Measurements from ENCODE around the gene DMAC1.

- TF ChIP-seq CTCF (conservative IDR thresholded peaks at IDR 0.05) (no peak), EZH2 (IDR thresholded peaks at IDR 0.05; ENCODE audit: low read depth) (no peak)
Observed at GRCh38 chr9:7770111-7770510, 29.5 kb downstream of the DMAC1 start.
